Testis (tissue), 2 donors: ENCODE measurements around the gene ADAMTS6.

Source experiments
- POLR2A ChIP-seq: fragments of 450-650 bp; IDR thresholded peaks from one replicate; pipeline ENCODE4 v1.6.1; 2017; ENCODE audit warnings: antibody characterized with exemption, mild to moderate bottlenecking, moderate library complexity
- TF ChIP-seq, protein P1 (sequence below), 3 experiments: fragments of 450-650 bp in 2 of 3; fragments of 200-600 bp in 1 of 3; sonication (generic) in 1 of 3; IDR thresholded peaks; one replicate each; pipeline ENCODE4 v1.5.1; 2016 to 2019; ENCODE audit warnings: antibody characterized with exemption in 3 of 3, mild to moderate bottlenecking in 2 of 3, moderate library complexity in 1 of 3

DNA sequence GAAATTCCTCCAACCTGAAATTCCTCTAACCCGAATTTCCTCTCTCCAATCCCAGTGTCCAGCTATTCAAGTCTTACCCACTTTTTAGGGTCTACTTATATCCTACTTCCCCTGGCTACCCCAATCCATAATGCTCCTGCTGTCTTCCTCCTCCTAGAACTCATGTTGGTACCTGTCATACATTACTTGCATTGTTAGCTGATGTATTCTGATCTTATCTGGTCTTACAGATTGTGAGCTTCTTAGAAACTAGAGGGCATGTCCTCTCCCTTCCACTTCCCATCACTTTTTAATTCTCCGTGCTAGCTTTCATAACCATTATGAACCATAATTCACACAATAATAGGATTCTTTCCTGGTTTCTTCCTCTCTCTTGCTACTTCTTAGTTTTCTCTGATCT lies 376.9 kb downstream of the ADAMTS6 start:
- TF ChIP-seq, protein P1, sequence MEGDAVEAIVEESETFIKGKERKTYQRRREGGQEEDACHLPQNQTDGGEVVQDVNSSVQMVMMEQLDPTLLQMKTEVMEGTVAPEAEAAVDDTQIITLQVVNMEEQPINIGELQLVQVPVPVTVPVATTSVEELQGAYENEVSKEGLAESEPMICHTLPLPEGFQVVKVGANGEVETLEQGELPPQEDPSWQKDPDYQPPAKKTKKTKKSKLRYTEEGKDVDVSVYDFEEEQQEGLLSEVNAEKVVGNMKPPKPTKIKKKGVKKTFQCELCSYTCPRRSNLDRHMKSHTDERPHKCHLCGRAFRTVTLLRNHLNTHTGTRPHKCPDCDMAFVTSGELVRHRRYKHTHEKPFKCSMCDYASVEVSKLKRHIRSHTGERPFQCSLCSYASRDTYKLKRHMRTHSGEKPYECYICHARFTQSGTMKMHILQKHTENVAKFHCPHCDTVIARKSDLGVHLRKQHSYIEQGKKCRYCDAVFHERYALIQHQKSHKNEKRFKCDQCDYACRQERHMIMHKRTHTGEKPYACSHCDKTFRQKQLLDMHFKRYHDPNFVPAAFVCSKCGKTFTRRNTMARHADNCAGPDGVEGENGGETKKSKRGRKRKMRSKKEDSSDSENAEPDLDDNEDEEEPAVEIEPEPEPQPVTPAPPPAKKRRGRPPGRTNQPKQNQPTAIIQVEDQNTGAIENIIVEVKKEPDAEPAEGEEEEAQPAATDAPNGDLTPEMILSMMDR (IDR thresholded peaks at IDR 0.05): no peak
- no peak for TF ChIP-seq POLR2A
